HG02870 (cell line): ENCODE measurements around the gene ASB5.

Experiments
- ATAC-seq: cut with Tn5 transposase; IDR thresholded peaks from one replicate; pipeline ENCODE4 v1.9.1; 2021; ENCODE audit warnings: mild to moderate bottlenecking, moderate library complexity; ENCODE audit not compliant: unreplicated experiment

ASB5 gene

DNA sequence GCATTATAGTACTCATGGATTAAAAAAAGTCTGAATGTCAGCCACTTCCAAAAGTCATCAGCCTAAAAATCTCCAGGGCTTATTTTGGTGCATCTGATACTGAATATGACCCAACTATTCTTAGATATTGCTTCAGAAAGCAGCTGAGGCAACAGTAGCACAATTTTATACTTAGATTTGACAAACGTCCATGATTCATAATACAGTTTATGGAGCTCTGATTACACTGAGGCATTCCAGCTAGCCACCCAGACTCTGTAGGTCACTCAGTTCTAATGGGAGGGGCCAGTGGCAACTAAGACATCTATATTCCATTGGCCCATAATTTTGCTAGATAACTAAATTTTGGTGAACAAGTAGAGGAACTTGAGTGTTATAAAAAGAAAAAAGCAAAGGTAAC lies 84.0 kb downstream of the ASB5 start:
- ATAC-seq, result no peak
